ENCODE measurements around the gene CTRB2.

Gene CTRB2

DNA sequence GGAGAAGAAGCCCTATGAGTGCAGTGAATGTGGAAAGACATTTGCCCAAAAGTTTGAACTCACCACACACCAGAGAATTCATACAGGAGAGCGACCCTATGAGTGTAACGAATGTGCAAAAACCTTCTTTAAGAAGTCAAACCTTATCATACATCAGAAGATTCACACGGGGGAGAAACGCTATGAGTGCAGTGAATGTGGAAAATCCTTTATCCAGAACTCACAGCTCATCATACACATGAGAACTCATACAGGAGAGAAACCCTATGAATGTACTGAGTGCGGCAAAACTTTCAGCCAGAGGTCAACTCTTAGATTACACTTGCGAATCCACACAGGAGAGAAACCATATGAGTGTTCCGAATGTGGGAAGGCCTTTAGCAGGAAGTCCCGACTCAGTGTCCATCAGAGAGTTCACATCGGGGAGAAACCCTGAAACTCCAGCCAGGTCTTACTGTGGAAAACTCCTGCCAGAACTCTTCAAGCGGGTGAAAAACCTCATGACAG, 37.0 kb downstream of the CTRB2 start:
- DNase-seq (ENCODE audit: low spot score) = no peak

DNA sequence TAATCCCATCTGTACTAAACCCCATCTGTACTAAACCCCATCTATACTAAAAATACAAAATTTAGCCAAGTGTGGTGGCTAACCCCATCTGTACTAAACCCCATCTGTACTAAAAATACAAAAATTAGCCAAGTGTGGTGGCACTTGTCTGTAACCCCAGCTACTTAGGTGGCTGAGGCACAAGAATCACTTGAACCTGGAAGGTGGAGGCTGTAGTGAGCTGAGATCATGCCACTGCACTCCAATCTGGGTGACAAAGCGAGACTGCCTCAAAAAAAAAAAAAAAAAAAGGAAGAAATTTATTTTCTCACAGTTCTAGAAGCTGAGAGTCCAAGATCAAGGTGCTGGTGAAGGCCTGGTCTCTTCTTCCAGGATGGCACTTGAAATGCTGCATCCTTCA, 46.6 kb downstream of the CTRB2 start:
- no peak for DNase-seq (ENCODE audit: low spot score)
